ENCODE data around the gene RAB11FIP4.
"Not testable (repeated sequence)": the region's sequence is repeated elsewhere in the genome, so short reads cannot be mapped to it uniquely, and the experiment has no call there.

RAB11FIP4 gene

GRCh38 chr17:31433811-31434726, 42.6 kb downstream of the RAB11FIP4 start:
- DNase-seq: no peak

- DNase-seq: no peak
Observed at GRCh38 chr17:31434727-31435050, 43.2 kb downstream of the RAB11FIP4 start.

GRCh38 chr17:31435581-31435980, 44.1 kb downstream of the RAB11FIP4 start:
- no peak for DNase-seq

GRCh38 chr17:31437720-31438400, 46.4 kb downstream of the RAB11FIP4 start:
- no peak for DNase-seq

DNA sequence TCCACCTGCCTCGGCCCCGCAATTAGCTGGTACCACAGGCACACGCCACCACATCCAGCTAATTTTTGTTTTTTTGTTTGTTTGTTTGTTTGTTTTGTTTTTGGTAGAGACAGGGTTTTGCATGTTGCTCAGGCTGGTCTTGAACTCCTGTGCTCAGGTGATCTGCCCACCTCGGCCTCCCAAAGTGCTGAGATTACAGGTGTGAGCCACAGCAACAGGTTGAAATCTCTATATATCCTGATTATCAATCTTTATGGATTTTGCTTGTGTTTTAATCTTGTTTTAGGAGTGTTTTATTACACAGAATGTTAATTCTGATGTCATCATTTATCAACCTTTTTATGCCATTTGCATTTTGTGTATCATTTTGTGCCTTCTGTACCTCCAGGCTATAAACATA, 48.2 kb downstream of the RAB11FIP4 start:
- no peak for DNase-seq

DNA sequence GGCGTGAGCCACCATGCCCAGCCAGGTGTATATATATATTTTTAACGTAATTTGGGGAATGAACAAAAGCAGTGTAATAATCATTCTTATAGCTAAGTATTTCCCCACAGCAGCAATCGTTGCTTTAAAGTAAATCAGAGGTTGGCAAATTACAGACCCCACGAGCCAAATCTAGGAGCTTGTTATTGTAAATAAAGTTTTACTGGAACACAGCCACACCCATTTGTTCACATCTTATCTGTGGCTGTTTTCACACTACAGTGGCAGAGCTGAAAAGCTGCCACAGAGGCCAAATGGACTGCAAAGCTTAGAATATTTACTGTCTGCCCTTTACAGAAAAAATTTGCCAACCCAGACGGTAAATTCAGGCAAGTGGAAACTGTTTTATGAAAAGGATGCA, 50.8 kb downstream of the RAB11FIP4 start:
- no peak for DNase-seq

GRCh38 chr17:31442856-31443255, 51.4 kb downstream of the RAB11FIP4 start:
- DNase-seq: not testable (repeated sequence)

DNA sequence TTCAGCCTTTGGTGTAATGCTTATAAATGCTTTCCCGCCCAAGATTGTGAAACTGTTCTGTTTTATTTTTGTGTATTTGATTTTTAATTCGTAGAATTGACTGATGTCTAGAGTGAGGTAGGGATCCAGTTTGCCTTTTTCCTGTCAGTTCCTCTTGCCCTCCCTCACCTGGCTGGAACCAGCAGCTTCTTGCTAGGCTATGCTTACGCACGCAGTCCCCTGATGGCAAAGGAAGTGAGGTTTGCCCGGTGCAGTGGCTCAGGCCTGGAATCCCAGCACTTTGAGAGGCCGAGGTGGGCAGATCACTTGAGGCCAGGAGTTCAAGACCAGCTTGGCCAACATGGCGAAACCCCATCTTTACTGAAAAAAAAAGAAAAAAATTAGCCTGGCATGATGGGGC, 51.9 kb downstream of the RAB11FIP4 start:
- DNase-seq: no peak

GRCh38 chr17:31444026-31444425, 52.6 kb downstream of the RAB11FIP4 start:
- DNase-seq: no peak

- no peak for DNase-seq
Observed at GRCh38 chr17:31446195-31446967, 54.9 kb downstream of the RAB11FIP4 start.

GRCh38 chr17:31448467-31449077, 57.1 kb downstream of the RAB11FIP4 start:
- no peak for DNase-seq

DNA sequence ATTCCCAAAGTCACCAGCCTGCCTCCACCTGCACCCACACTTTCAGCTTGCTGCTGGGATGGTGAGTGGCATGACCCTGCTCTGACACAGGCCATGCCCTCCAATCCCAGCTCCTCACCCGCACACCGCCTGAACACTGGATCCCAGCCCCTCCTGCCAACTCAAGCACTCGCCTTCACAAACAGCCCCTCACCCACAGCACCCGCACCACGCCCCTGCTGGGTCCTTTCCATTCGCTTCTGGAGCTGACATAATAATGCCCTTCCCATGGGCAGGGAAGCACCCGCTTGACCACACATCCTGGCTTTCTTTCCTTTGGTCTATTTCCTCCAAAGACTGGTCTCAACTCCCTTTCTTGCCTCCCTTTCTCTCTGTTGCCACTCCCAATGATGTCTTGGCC, 57.6 kb downstream of the RAB11FIP4 start:
- DNase-seq: no peak

DNA sequence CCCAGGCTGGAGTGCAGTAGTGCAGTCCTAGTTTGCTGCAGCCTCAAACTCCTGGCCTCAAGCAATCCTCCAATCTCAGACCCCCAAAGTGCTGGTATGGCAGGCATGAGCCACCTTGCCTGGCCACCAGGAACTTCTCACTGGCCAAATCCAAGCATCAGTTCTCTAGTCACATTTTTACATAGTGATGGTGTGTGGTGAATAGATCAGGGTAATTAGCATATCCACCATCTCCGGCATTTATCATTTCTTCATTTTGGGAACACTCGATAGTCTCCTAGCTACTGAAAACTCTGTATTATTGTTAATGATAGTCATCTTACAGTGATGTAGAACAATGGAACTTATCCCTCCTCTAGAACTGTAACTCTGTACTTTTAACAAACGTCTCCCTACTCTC, 58.3 kb downstream of the RAB11FIP4 start:
- DNase-seq: no peak

DNA sequence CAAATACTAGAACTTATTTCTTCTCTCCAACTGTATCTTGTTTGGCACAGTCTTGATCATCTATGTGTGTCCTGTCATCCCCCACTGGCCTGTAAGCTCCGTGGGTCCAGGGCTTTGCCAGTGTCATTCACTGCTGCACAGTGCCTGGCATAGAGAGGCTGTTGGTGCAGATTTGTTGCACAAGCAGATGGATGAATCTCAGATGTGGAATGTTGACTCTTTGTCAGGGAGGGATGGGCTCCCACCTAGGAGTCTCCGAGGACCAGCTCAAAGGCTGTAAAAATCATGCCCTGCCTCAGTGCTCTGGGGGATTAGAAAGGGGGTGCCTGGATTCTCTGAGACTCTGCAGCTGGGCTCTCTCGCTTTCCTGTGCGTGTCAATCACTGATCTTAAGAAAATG, 60.6 kb downstream of the RAB11FIP4 start:
- DNase-seq: no peak

GRCh38 chr17:31452561-31453110, 61.2 kb downstream of the RAB11FIP4 start:
- no peak for DNase-seq

DNA sequence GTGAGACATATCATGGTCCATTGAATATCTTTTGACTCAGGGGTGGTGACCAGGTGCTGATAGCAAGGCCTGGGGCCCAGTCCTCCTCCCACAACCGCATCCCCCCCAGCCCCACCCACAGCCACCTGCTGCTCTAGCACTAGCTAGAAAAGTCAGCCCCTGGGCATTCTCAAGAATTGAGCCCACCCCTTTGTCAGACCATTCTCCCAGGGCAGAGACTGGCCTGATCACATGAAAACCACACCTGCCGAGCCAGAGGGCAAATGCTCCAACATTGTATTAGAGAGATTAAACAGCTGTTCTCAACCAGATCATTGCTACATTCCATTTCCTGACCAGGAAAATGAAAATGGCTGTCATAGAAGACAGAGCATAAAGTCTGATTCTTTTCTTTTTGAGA, 62.4 kb downstream of the RAB11FIP4 start:
- DNase-seq: no peak

GRCh38 chr17:31456814-31457213, 65.3 kb downstream of the RAB11FIP4 start:
- no peak for DNase-seq

GRCh38 chr17:31457391-31458234, 66.1 kb downstream of the RAB11FIP4 start:
- no peak for DNase-seq

DNA sequence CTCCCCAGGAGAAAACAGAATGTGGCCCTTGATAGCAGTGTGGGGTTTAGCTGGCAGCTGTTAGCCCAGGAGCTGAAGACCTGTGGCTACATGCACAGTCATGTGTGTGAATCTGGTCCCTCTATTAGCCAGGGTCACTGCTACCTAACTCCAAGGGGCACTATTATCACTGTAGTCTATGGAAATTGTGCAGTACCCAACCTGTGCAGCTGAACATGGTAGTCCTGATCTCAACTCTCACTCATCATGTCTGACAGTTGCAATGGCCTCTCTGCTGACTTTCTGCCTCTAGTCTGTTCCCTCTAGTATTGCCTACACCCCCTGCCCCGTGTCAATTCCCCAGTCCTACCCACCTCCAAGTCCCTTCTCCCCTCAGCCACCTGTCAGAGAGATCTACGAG, 67.4 kb downstream of the RAB11FIP4 start:
- DNase-seq: no peak

DNA sequence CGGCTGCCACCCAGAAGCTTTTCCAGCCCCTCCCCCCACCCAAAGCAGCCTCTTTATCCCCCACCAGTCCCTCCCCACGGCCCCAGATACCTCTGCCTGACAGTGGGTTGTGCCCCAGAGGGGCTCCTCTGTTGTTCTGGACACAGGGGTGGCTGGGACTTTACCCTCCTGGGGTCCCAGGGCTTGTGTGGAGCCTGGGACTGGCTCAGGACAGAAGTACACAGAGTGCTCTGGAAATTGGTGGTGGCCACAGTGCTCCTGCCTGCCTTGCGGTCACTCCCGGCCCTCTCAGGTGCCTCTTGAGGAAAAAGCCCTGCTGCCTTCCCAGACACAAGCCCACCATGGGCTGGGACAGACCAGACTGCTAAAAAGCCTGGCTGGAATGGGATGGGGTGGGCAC, 68.2 kb downstream of the RAB11FIP4 start:
- DNase-seq: no peak

- DNase-seq: no peak
Observed at GRCh38 chr17:31460226-31460721, 68.8 kb downstream of the RAB11FIP4 start.
